Stimulated activated CD4-positive, alpha-beta T cell treated with anti-CD3 and anti-CD28 coated beads, Interleukin-12 subunit alpha, Interleukin-12 subunit beta, amount 100 ng/mL, for 48 hours (primary cell): Measurements from ENCODE around the gene GLE1.

ENCODE experiments used
- DNase-seq, 3 donors: peaks; one replicate each; pipeline ENCODE4 v3.0.0-alpha.2; 2020; ENCODE audit warnings: low read depth in 2 of 3, low spot score in 1 of 3

The GLE1 gene

GRCh38 chr9:128504485-128505413 is at the start of gene GLE1:
Gene GLE1, plus strand, starts transcription at chr9:128504719. Its CDS starts 87 bp downstream, at chr9:128504806.
- peak; percentile 90 to 96 (median 94) for DNase-seq

- no peak for DNase-seq
Measured at GRCh38 chr9:128454991-128455390, 49.5 kb upstream of the GLE1 start.

GRCh38 chr9:128455849-128456612 is 48.5 kb upstream of the GLE1 start, which contains the start of gene ODF2:
Gene ODF2, plus strand, starts transcription at chr9:128456006. Its CDS starts 86 bp downstream, at chr9:128456092.
- peak; percentile 96 to 99 (median 98) for DNase-seq

- DNase-seq = peak; percentile 40 to 70 (median 59)
Measured at GRCh38 chr9:128456613-128457061, 47.9 kb upstream of the GLE1 start.

- no peak for DNase-seq
Measured at GRCh38 chr9:128457207-128457606, 47.3 kb upstream of the GLE1 start.

GRCh38 chr9:128459011-128459410 is 45.5 kb upstream of the GLE1 start:
- DNase-seq = no peak

GRCh38 chr9:128469070-128469469 is 35.4 kb upstream of the GLE1 start:
- no peak for DNase-seq

- no peak for DNase-seq
Measured at GRCh38 chr9:128470560-128470959, 34.0 kb upstream of the GLE1 start.

GRCh38 chr9:128473104-128473503 is 31.4 kb upstream of the GLE1 start:
- no peak for DNase-seq

- no peak for DNase-seq
Measured at GRCh38 chr9:128475867-128476266, 28.7 kb upstream of the GLE1 start.

- DNase-seq = no peak
Measured at GRCh38 chr9:128479262-128479661, 25.3 kb upstream of the GLE1 start.

- no peak for DNase-seq
Measured at GRCh38 chr9:128481561-128481960, 23.0 kb upstream of the GLE1 start.

GRCh38 chr9:128482186-128482585 is 22.3 kb upstream of the GLE1 start:
- DNase-seq = no peak

- DNase-seq = no peak
Measured at GRCh38 chr9:128484686-128485413, 19.7 kb upstream of the GLE1 start.

- no peak for DNase-seq
Measured at GRCh38 chr9:128485414-128485855, 19.1 kb upstream of the GLE1 start.

- no peak for DNase-seq
Measured at GRCh38 chr9:128486201-128486600, 18.3 kb upstream of the GLE1 start.

GRCh38 chr9:128493424-128493823 is 11.1 kb upstream of the GLE1 start:
- DNase-seq = no peak

GRCh38 chr9:128494108-128494745 is 10.3 kb upstream of the GLE1 start:
- DNase-seq = no peak

- DNase-seq = no peak
Measured at GRCh38 chr9:128494746-128495129, 9.8 kb upstream of the GLE1 start.

GRCh38 chr9:128495296-128495695 is 9.2 kb upstream of the GLE1 start:
- no peak for DNase-seq
